Activated effector memory CD4-positive, alpha-beta T cell treated with anti-CD3 and anti-CD28 coated beads, Interleukin-2, amount 50 U/mL, for 16 hours (primary cell): ENCODE measurements around the gene RILP.

Experiments
- DNase-seq: peaks from one replicate; pipeline ENCODE4 v3.0.0-alpha.2; 2020

The RILP gene

DNA sequence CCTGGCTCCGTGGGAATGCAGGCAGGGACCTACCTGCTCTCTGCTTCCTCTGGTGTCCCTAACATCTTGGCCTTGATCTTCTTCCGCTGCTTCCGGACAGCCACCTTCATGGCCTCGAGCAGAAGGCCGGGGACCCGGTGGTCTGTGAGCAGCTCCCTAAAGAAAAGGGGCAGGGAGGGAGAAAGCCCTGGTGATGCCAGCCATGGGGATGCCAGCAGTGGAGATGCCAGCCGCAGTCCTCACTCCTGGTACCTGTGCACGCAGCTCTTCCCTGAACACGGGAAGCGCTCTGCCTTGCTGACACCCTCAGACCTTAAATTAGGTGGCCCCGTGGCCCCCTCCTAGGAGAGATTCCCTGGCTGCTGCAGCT is 1.9 kb downstream of the RILP start:
- no peak for DNase-seq

DNA sequence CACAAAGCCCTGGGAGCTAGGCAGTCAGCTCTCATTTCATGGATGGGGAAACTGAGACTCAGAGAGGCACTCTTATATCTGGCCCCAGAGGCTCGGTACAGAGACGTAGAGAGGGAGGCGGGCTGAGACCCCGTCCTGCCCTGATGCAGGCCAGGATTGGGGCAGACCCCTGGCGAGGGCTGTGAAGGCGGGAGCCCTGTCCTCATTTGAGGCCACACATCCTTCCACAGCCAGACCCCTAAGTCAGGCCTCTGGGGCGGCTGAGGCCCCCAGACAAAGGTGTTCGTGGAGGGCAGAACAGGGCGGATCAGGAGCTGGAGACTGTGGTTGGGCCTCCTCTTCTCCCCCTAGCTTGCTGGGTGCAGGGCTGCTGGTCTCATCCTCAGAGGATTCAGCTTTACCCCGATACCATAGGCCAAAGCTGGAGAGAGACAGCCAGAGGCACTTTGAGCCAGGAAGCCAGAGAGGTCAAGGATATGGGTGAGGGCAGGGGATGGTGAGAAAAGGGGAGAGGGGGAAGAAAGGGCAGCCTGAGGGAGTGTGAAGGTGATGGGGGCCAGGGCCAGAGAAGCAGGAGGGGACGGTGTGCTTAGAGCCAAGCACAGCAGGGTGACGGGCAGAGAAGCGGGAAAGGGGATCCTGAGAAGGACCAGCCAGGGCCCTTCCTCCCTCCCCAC is 3.3 kb downstream of the RILP start:
- DNase-seq, result no peak

DNA sequence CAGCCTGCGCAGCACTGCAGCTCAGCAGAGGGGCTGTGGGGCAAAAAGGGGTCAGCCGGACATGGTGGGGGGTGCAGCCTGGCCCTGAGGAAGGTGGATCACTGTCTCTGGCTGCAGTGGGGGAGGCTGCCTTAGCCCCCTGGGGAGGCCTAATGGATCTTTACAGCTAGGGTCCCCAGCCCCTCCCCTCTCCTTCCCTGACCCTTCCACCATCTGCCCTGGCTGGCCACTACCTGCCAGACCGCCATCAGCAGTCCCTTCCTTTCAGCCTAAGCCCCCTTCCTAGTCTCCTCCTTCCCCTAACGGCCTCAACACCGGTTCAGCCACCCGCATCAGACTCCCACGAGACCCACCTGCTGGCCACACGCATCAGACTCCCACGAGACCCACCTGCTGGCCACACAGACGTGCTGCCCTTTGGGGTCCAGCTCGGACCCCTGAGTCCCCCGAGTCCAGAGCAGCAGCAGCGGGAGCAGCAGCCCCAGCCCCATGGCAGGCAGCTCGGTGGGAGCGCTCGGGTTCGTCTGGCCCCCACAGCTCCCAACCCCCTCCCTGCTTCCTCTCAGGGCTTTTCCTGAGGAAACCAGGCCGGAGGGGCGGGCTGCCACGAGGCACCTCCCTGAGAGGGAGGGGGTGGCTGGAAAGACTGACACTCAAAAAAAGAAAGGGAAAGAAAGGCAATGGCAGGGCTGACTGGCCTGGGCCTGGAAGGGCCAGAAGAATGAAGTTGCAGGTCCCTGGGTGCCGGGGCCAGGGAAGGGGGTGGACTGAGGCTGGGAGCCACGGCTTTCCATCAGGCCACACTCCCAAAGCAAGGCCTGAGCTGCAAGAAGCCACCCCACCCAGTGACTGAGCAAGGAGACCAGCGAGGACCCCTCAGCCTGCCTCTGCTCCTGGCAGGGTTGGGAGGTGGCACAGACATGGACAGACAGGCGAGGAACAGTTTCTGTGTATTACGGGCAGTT is 4.2 kb downstream of the RILP start, which contains the start of gene SCARF1:
TSS of gene SCARF1 (minus strand) at position 526 of the 965 bp plus-strand sequence. CDS start at position 491, 35 bp downstream.
- no peak for DNase-seq

DNA sequence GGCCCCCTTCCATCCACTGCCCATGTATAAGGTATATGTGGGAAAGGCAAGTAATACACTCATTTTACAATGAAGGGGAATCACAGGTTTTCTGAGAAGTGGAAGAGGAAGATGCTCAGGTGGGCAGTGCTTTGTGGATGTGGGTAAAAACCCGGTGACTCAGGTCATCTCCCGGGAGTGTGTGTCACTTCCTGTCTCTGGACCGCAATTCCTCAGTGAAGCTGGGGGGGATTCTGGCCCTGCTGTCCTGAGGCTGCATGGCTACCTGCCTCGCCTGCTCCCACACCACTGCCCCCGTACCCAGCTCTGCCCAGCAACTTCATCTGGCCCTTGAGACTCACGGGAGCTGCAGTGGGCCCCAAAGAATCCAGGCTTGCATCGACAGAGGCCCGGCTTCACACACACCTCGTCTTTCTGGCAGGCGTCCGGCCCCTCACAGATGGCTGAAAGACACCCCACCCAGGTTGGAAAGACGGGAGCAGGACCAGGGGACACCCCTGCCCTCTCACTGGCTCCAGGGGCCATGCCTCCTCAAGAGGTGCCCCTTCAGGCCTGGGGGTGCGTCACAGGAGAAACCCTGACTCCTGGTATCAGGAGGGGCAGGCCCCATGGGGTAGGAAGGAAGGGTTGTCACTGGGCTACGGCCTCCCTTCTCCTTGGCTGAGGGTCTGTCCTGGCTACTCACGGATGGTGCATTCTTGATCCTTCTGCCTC is 5.0 kb downstream of the RILP start:
- peak; percentile 77 for DNase-seq

DNA sequence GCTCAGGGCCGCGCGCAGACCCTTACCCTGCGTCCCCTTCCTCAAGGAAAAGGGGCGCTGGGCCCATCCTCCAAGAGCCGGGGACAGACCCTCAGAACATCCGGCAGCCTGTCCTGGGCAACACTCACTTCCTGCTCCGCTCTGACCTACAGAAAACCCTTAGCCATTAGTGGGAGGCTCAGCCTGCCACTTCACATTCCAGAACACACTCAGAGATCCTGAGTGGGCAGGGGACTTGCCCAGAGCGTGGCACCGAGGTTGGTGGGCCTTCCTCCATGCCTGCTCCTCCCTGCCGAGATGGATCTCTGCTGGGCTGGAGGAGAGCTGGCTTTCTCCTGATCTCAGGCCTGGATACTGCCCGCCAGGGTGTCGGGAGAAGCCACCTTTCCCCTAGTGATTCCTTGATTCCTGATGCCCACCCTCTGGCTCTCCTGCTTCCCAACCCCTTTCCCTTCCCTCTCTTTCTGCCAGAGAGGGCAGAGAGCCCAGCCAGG is 5.6 kb downstream of the RILP start:
- DNase-seq, result no peak

DNA sequence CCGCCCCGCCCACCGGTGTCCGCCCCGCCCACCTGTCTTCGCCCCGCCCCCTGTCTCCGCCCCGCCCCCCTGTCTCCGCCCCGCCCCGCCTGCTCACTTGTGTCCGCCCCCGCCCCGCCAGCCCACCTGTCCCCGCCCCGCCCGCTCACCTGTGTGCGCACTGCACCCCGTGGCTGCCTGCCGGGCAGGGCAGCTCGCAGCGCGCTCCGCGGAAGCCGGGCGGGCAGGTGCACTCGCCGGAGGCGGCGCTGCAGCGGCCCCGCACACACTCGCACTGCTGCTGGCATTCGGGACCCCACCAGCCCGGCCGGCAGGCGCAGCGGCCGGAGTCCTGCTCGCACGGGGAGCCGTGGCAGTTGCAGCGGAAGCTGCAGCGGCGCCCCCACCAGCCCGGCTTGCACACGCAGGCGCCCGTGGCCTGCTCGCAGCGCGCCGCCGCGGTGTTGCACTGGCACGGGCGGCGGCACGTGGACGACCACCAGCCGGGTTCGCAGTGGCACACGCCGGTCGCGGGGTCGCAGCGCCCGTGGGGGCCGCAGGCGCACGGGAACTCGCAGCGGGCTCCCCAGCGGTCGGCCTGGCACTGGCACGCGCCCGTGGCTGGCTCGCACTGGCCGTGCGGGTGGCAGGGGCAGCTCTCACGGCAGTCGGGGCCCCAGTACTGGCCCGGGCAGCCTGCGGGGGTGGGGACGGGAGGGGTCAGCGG is 6.2 kb downstream of the RILP start:
- DNase-seq, result peak; percentile 86

DNA sequence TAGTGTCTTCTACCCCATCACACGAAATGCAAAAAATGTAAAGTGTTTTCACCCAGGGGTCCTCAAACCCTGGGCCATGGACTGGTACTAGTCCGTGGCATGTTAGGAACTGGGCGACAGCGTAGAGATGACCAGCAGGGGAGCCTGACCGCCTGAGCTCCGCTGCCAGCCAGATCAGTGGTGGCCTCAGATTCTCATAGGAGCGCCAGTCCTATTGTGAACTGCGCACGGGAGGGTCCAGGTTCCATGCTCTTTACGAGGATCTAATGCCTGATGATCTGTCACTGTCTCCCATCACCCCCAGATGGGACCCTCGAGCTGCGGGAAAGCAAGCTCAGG is 8.6 kb downstream of the RILP start:
- DNase-seq, result no peak

DNA sequence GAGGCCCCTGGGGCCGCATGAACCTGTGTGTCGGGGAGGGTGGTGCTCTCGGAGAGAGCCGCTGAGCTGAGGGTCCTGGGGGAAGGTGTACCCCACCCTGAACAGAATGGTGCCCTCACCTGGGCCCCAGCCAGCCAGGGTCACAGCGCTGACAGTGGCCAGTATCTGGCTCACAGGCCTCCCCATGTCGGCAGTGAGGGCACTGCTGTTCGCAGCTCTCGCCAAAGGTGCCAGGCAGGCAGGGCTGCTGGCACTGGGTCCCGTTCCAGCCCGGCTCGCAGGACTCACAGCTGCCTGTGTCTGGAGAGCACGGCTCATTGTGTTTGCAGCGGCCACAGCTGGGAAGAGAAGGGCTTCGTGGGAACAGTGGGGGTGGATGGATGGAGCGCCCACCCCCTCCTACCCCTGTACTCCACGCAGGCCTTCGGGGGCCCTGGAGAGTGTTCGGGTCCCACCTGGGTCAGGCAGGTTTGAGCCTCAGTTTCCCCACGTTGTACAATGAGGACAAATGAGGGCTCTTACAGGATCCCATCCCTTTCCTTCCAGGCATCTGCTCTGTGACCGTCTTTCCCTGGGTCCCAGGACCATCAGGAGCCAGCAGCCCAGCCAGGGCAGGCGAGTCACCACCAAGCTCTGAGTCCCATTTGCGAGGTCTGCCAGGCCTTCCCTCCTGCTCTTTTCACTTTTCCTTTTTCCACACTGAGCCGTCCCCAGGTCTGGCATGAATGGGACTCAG is 9.2 kb downstream of the RILP start:
- DNase-seq, result no peak

DNA sequence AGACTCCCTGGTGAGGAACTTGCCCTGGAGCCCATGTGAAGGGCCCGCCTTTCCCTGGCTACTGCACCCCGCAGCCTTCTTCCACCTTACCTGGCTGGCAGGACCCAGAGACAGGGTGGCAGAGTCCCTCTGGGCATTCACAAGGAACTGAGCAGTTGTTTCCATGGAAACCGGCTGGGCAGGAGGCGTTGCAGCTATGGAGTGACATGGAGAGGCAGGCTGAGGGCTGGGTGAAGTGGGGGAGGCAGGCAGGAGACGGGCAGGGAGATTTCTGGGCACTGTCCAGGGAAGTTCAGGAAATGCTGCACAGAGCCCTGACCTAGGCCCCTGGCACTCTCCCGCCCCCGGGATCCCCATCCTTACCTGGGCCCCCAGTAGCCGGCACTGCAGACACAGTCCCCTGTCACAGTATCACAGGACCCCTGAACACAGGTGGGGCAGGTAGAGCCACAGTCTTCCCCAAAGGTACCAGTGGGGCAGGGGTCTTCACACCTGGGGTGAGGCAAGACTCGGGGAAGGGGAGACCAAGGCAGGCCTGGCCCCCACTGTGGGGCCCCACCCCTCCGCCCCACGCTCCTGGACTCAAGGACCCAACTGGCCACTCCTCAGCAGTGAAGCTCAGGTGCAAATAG is 10.0 kb downstream of the RILP start:
- DNase-seq, result no peak

DNA sequence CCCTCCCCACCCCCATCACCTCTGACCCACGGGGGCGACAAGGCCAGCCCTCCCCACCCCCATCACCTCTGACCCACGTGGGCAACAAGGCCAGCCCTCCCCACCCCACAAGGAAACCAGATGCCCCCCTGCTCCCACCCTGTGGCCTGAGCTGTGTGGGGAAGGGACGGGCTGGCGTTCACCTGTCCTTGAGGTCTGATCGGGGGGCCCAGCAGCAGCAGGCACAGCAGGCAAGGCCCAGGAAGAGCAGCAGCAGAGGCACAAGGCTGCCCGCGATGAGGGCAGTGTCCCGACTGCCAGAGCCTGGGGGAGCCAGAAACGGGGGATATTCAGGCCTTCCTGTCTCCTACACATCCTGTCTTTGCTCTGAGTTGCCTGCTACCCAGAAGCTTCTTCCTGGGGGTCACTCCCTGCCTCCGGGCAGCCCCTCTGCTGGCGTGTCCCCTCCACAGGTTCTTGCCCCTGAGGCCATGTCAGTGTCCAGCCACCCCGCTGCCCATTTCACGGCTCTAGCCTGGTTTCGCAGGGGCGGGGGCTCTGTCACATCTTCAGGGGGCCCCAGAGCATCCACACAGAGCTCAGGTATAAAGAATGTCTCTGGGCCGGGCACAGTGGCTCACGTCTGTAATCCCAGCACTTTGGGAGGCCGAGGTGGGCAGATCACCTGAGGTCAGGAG is 10.9 kb downstream of the RILP start:
- no peak for DNase-seq

DNA sequence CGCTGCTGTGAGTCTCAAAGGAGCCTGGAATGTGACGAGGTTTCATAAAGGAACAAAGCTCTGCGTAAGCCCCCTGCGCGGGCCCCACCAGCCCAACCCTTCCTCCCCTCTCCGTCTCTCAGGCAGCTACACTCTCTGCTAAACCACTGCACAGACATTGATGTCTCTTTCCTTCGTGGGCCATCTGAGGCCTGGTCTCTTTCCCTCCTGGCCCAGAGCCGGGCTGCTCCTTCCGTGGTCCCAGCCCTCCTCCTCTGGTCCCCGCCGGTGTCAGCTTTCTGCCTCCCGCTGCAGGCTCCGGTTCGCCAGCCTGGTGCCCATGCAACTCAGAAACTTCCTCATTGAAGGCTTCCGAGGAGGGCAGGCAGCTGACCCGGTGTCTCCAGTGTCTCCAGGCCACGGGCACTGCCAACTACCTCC is 11.5 kb downstream of the RILP start:
- no peak for DNase-seq

DNA sequence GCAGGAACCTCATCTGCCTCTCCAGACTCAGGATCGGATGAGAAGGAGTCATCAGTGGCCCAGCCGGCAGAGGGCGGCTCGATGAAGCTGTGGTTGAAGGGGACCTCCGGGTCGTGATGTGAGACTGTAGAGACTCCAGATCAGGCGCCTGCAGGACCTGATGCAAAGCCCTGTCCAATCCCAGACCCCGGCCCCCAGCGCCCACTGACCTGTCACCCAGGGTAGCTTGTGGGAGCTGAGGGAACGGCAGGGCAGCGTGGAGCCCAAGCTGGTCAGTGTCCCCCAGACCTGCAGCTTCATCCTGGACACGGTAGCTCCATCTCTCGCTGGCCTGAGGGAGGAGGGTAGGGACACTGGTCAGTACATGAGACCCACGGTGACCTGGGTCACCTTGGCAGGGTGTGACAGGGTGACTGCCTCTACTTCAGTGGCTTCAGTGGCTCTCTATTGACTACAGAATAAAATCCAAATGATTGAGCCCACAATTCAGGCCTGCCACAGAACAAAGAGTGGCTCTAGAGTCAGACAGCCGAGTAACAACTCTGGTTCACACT is 12.9 kb downstream of the RILP start:
- DNase-seq, result no peak

DNA sequence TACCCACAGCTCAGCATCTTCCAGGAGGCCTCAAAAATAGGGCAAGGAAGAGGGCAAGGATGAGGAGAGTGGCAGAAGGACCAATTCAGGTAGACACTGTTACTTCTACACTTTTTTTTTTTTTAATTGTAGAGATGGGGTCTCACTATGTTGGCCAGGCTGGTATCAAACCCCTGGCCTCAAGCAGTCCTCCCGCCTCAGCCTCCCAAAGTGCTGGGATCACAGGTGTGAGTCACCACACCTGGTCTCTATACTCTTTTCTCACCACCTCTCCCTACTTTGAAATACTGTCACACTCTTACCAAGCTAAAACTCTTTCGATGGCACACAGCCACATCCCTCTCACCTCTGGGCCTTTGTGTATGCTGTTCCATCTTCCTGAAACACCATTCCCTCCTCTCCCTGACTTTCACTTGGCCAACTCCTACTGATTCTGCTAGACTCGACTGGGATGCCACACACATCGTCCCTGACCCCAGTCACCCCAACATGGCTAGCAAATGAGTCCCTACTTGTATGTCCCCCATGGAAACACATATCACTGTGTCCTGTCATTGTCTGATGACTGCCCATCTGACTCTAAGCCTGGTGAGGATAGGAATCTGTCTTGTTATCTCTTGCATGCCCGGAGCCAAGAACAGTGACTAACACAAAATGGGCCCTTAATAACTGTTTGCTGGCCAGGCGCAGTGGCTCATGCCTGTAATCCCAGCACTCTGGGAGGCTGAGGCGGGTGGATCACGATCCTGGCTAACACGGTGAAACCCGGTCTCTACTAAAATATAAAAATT is 13.8 kb downstream of the RILP start:
- DNase-seq, result no peak

DNA sequence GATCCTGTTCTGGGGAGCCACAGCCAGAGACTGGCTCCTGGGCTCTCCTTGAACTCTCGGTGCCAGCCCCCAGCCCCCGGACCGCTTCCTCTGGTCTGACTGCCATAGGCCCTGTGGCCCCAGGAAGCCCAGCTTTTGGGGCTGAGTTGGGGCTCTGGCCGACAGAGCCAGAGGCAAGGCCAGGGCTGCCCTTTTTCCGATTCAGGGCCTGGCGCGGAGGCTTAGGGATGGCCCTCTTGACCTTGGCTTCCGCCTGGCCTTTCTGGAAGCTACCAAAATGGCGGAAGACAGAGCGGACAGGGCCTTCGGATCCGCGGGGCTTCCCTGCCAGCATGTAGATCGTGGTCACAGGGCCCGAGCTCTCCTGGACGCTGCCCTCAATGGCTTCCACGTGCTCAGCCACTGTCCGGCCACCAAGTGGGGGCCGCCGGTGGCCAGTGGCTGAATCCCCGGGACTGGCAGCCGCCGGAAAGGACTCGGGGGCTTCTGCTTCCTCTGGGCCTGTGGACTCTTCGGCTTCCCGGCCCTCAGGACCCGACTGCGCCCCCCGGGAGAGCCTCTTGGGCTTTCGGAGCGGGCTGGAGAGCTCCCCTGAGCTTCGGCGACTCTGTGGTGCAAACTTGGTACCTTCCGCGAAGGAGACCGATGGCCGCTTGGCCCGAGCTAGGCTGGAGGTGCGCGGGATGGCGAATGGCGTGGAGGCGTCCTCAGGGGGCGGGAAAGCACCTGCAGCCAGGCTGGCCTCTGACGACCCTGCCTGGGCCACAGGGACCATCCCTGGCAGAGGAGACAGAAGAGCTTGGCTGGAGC is 14.6 kb downstream of the RILP start:
- no peak for DNase-seq

DNA sequence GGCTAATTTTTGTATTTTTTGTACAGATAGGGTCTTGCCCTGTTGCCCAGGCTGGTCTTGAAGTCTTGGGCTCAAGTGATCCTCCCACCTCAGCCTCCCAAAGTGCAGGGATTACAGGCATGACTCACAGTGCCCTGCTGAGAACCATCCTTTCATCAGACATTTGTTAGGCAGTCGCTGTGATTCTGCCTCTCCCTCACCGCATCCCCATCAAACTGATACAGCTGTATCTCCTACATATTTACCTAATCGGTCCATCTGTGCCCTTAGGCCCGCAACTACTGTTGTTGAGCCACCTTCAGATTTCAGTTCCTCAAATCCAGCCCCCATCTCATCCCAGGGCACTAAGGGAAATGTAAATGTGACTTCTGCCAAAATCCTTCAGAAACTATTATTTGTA is 19.0 kb downstream of the RILP start:
- no peak for DNase-seq

DNA sequence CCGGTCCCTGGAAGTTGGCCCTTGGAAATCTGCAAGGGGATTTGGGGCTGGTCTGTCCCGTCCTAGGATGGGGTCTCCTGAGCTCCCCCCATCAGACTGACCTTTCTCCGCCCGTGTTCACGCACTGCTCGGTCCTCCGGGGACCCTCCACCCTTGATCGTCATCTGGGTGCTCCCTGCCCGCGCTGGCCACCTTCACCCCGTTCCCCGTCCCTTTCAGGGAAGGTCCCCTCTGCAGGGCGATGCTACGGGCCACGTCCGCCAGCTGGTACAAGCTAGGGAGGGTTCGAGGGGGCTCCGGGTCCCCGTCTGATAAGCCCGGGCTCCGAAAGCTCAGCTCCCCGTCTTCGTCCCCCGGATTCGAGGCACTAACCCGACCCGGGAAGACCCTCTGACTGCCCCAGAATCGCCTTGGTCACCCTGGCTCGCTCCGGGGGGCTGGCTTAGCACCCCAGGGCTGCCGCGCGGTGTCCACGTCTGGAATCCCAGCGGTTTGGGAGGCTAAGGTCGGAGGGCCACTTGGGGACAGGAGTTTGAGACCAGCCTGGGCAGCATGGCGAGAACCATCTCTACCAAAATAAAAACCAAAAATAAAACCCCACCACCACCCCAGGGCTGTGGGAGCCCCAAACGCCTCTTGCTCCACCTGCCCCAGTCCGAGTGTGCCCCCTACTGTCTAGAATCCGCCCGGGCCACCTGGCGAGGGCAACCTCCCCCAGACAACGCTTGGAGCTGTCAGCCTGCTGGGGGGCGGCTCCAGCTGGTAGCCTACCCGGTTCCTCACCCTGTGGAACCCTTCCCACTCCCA is 20.0 kb downstream of the RILP start:
- peak; percentile 90 for DNase-seq

DNA sequence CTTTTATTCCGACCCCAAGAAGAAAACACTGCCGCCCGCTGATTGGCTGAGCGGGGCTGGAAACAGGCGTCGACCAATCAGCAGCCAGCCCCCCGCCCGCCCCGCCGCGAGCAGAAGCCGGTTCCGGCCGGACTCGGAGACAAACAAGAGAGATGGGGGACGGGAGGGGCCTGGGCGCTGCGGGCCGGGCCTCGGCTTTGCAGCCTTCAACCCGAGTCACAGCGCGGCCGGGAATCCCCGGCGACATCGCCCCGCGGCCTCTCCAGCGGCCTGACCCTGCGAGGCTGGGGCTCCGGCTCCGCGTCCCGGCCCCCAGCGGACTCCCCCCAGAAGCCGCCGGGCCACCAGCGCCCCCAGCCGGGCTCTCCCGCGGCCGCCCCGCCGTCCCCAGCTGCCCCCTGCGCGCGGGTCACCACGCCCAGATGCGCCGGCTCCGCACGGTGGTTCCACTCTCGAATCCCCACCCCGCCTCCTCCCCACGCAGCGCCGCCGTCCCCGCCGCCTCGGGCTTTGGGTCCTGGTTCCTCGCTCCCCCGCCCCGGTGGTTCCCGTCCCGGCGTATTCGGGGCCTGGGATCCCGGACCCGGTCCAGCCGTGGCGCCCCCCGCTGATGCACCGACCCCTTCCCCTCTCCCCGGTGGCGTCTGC is 20.7 kb downstream of the RILP start:
- peak; percentile 96 for DNase-seq
